ENCODE results near the gene SEMA3E.

GRCh38 chr7:83603649-83604048, 45.3 kb downstream of the SEMA3E start:
- TF ChIP-seq GATA2 (IDR thresholded peaks at IDR 0.05; ENCODE audit: low read depth, low read length), result no peak
- TF ChIP-seq GATA3 (IDR thresholded peaks at IDR 0.05; ENCODE audit: low read depth, low read length), result no peak
